ENCODE results near the gene KRT222.

DNA sequence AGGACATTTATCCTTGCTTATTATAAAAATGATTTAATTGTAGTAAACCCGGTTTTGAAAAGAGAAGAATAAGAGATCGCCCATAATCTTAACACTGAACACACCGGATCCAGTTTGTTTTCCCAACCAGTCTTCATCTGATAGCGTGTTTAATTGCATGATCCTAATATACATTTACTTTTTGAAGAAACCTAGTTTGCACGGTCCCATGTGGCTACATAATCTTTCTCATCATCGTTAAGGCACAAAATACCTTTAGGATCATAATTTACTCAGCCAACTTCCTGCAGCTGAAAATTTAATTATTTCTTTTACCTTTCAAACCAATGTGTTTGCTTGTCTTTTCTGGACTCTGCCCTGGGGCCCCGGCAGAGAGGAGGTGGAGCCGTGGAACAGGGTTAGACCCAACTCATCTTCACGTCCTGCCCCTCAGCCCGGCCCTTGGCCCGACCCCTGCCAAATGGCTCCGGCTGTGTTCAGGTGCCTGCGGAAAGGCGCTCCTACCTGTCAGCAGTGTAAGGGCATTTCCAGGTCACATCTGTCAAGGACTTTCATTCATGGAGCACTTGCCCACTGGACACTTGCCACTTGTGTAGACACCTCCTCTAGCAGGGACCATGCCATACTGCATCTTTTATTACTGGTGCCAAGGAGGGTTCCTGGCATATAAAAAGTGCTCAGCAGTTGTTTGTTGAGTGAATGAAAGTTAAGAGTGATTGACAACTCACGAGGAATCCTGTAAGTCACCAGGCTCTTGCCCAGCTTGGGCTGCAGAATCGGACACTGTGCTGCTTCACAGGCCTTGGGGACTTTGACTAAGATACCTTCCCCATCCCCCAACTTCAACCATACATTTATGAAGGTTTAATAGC is 46.0 kb downstream of the KRT222 start:
- no peak for TF ChIP-seq TARDBP (IDR thresholded peaks at IDR 0.05)
- TF ChIP-seq FOXM1 (IDR thresholded peaks at IDR 0.05; ENCODE audit: borderline replicate concordance) = no peak
- TF ChIP-seq BHLHE40 (IDR thresholded peaks at IDR 0.05; ENCODE audit: borderline replicate concordance) = no peak
- no peak for TF ChIP-seq L3MBTL2 (conservative IDR thresholded peaks at IDR 0.05)
